ENCODE measurements around the gene L3HYPDH. TPM values are rescaled to one million over a fixed set of nuclear protein-coding genes. Genes with fewer than 3 reads are reported as not detected.
A peak's percentile ranks its signal among the peaks of the same experiment; 100 is the strongest.

Gene L3HYPDH
- total RNA-seq, result 9.1 TPM
- long read RNA-seq, transcript L3HYPDH-201 (5 exons, 1,527 nt), result major isoform, 6 of 7 reads
- long read RNA-seq, partial matches to known transcripts, result 1 of 7 reads
- long read RNA-seq, other reads (novel, unspliced or antisense), result 0 of 7 reads

- peak; percentile 98 for DNase-seq
- no peaks in the 10 kb centered on the region for H3K9me3 ChIP-seq (replicated peaks)
- no peaks in the 10 kb centered on the region for H3K27me3 ChIP-seq (ENCODE audit: low read depth)
- TF ChIP-seq CTCF (IDR thresholded peaks at IDR 0.05; ENCODE audit: borderline replicate concordance), result peak; percentile 80
- intact Hi-C loops (cut with micrococcal nuclease), result no loop called here
- H3K36me3 ChIP-seq, result peaks cover 13% of the 10 kb centered on the region
- H3K4me1 ChIP-seq, result peaks cover 81% of the 10 kb centered on the region
- peak within 1 kb of the TSS; percentile 93 for H3K27ac ChIP-seq (replicated peaks)
- H3K4me3 ChIP-seq, result peak within 1 kb of the TSS; percentile 79
Observed at GRCh38 chr14:59483819-59484638, at the start of gene L3HYPDH, which contains the start of gene JKAMP. Gene L3HYPDH, minus strand, starts transcription at chr14:59484408. Its CDS starts 92 bp downstream, at chr14:59484316. Gene JKAMP, plus strand, starts transcription at chr14:59484517. Its CDS starts 73 bp downstream, at chr14:59484590.

- Histone ChIP-seq H3K36me3 (no peaks in the 10 kb centered on the region), H3K27me3 (ENCODE audit: low read depth) (peaks cover 6% of the 10 kb centered on the region), H3K4me1 (no peaks in the 10 kb centered on the region), H3K9me3 (replicated peaks) (peaks cover 10% of the 10 kb centered on the region), H3K4me3 (no peak overlapping the region), H3K27ac (replicated peaks) (no peak overlapping the region)
- intact Hi-C loops (cut with micrococcal nuclease), result no loop called here
- no peak for TF ChIP-seq CTCF (IDR thresholded peaks at IDR 0.05; ENCODE audit: borderline replicate concordance)
- DNase-seq, result no peak
Observed at GRCh38 chr14:59532419-59532818, 48.2 kb upstream of the L3HYPDH start.

GRCh38 chr14:59530349-59530748 is 46.1 kb upstream of the L3HYPDH start:
- H3K9me3 ChIP-seq (replicated peaks), result peaks cover 11% of the 10 kb centered on the region
- H3K4me1 ChIP-seq, result no peaks in the 10 kb centered on the region
- intact Hi-C loops (cut with micrococcal nuclease), result no loop called here
- no peak overlapping the region for H3K4me3 ChIP-seq
- DNase-seq, result no peak
- no peaks in the 10 kb centered on the region for H3K36me3 ChIP-seq
- H3K27me3 ChIP-seq (ENCODE audit: low read depth), result peaks cover 6% of the 10 kb centered on the region
- TF ChIP-seq CTCF (IDR thresholded peaks at IDR 0.05; ENCODE audit: borderline replicate concordance), result no peak
- H3K27ac ChIP-seq (replicated peaks), result no peak overlapping the region

- no peak for DNase-seq
- Histone ChIP-seq H3K36me3 (no peaks in the 10 kb centered on the region), H3K27ac (replicated peaks) (no peak overlapping the region), H3K4me1 (no peaks in the 10 kb centered on the region), H3K4me3 (no peak overlapping the region), H3K27me3 (ENCODE audit: low read depth) (peaks cover 6% of the 10 kb centered on the region), H3K9me3 (replicated peaks) (peaks cover 11% of the 10 kb centered on the region)
- TF ChIP-seq CTCF (IDR thresholded peaks at IDR 0.05; ENCODE audit: borderline replicate concordance), result no peak
- intact Hi-C loops (cut with micrococcal nuclease), result no loop called here
Observed at GRCh38 chr14:59529189-59529588, 45.0 kb upstream of the L3HYPDH start.

- no peak for TF ChIP-seq CTCF (IDR thresholded peaks at IDR 0.05; ENCODE audit: borderline replicate concordance)
- no peaks in the 10 kb centered on the region for H3K9me3 ChIP-seq (replicated peaks)
- intact Hi-C loops (cut with micrococcal nuclease), result no loop called here
- no peaks in the 10 kb centered on the region for H3K4me1 ChIP-seq
- DNase-seq, result no peak
- peaks cover 8% of the 10 kb centered on the region for H3K27me3 ChIP-seq (ENCODE audit: low read depth)
- H3K36me3 ChIP-seq, result no peaks in the 10 kb centered on the region
- no peak overlapping the region for H3K27ac ChIP-seq (replicated peaks)
- H3K4me3 ChIP-seq, result no peak overlapping the region
Observed at GRCh38 chr14:59520224-59520623, 36.0 kb upstream of the L3HYPDH start.

Data from left ventricle myocardium inferior (tissue), 1 donor.